Inferior parietal cortex (tissue), 1 donor: ENCODE measurements around the gene HELB.

Experiments
- DNase-seq: peaks from one replicate; pipeline ENCODE4 v3.0.0-alpha.2; 2016; ENCODE audit errors: extremely low spot score

The HELB gene

DNA sequence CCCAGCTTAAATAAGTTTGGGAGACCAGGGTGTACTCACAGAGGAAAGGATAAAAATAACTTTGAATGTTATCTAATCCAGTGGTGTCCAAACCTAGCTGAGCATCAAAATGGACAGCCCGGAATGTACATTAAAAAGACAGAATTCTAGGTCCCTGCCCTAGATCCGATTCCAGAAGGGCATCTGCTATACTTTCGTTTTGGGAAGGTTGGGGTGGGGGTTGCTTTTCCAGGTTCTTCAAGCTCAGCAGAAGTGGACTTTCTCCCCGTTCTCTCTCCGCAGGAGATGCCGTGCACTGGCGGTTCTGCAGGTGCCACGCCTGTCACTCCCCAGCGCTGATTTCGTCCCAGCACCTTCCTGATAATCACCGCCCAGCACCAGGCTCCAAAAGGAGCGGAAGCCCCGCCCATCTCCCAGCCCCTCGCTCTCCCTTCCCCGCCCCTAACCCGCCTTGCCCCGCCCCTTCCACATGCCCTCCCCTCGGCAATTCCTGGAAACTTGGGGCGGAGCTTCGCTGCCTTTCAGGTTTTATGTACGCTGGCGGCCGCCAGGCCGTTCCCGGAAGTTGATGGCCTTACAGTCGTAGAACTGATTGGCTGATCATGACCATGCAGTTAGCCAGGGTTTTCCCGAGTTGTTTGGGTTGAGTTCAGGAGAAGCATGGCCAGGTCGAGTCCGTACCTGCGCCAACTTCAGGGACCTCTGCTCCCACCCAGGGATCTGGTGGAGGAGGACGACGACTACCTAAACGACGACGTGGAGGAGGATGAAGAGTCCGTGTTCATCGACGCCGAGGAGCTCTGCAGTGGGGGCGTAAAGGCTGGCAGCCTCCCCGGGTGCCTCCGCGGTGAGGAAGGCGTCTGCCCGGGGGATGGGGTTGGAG is at the start of gene HELB:
Gene HELB (plus strand): TSS at position 550 of the 883 bp plus-strand sequence. CDS start 111 bp downstream, at position 661.
- peak; percentile 85 for DNase-seq

DNA sequence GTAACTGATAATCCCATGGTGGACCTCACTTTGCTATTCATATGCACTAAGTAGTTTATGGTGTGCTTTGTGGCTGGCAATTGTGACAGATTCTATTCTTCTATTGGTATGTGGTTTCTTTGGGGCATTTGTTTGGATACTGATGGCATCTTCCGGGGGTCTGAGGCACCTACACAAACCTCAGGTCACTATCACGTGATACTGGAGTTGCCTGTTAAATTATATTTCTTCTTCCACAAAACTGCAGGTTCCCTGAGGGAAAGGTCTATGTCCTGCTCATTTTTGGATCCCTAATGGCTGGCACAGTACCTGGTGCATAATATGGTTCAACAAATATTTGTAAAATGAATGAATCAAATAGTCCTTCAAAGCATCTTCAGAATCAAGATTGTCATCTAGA is 49.5 kb upstream of the HELB start:
- no peak for DNase-seq

DNA sequence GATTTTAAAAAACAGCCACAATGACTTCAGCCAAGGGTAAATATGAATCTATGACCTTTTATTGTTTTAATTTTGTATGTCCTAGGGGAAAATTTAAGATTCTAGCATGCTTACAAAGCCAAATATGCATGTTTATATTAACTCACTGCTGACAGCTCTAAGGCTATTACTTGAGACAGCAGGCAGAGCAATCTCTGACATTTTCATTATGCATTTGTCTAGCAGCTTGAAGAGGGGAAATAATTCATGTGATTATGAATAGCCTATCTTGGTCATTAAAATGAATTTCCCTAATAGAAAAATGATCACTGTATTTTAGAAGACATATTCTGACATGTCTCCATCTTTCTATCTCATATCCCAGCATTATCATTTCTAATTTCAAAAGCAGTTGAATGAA is 46.6 kb upstream of the HELB start:
- no peak for DNase-seq

DNA sequence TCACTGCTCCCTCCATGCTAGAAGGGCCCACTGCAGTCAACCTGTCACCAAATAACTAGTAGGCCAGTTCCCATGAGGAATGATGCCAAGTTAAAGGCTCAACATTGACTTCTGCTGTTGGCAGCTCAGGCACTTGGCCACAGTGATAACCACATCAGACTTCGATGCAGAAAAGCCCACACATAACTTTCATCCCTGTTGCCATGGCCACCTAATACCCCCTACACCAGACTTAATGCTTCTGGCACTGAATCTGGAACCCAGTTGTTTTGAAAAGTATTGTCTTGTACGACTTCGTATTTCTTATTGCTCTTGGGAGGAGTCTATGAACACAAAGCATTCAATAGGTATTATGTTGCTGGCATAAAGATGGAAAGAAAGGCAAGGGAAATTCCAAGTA is 44.3 kb upstream of the HELB start:
- DNase-seq, result no peak

DNA sequence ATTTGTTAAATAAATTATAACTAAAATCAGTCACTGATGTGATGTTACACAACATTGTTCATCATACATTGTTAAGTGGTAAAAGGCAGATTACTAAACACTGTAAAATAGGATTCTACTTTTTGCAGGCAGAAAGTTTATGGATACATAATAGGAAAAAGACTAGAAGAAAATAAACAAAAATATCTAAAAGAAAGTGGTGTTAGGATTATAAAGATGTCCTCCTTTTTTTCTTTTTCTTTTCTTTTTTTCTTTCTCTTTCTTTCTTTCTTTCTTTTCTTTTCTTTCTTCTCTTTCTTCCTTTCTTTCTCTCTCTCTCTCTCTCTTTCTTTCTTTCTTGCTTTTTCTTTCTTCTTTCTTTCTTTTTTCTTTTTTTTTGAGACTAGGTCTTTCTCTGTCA is 39.6 kb upstream of the HELB start:
- DNase-seq, result no peak

DNA sequence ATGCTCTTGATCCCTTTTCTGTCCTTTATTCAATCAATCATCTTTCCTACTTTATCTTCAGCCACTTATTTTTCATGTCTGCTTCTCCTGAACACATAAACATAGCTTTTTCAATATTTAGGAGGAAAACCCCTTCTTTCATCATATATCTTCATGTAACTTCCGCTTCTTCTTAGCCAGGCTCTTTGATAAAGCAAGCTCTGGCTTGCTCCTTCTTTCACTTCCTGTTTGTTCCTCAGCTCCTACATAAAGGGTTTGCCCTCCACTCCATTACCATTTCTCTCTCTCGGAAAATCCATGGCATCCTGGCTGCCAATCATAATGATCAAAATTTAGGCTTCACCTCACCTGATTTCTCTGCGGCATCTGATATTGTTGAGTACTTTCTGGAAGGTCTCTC is 33.7 kb upstream of the HELB start:
- DNase-seq, result no peak

DNA sequence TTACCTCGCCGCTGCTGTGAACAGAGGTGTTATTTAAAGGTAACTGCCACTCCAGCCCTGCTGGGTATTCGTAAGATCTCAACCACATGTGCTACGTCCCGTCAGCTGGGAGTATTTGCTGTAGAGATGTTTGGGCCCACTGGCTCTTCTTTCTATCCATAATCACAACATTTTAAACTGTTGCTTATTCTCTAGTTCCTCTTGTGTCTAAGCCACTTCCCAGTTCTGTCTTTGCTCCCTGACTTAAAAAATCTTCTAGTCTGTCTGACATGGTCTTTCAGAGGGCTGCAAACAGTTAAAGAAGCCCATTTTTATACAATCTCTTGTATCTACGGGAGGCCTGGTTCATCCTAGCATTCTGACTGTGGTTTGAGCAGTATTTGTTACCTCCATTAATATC is 33.2 kb upstream of the HELB start:
- DNase-seq, result no peak

DNA sequence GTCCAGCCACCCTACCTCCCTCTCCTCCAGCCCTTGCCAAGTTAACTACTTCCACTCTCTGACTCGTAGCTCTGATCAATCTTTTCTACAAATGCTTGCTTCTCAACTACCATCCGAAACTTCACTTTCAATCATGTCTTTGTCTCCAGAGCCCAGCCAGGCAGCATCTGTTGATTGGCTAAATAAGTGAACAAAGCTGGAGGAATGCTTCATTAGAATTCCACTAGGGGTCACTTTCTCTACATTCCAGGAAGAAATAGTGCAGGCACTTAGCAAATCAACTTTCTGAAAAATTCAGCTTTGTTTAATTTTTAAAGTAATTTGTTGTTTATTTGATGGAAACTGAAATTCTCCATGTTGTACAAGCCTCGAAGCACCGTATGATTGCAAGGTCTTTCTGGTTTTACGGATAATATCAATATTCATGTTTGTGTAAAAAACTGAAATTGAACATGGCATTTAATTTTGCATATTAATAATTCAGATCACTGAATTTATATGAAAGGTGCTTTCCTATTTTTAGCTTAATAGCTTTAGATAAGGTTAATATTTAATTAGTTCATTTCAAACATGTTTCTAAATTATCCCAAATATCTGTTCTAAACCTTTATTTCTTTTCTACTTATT is 32.4 kb upstream of the HELB start:
- DNase-seq, result peak; percentile 75

DNA sequence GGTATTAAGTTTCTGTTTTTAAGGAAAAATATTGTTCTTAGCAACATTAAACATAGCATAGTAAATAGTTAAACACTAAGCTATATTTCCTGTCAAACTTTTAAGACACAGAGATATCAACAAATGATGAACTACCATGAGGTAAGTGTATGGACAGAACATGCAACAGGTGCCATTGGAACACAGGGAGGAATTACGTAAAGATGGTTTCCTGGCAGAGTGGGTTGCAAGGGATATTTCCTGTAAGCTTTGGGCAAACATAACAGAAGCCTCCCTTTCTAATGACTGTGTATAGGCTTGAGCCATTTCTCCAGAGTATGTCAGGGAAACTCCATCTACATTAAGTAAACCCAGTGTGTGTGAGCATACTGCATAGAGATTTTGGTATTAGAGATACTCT is 31.7 kb upstream of the HELB start:
- DNase-seq, result no peak

DNA sequence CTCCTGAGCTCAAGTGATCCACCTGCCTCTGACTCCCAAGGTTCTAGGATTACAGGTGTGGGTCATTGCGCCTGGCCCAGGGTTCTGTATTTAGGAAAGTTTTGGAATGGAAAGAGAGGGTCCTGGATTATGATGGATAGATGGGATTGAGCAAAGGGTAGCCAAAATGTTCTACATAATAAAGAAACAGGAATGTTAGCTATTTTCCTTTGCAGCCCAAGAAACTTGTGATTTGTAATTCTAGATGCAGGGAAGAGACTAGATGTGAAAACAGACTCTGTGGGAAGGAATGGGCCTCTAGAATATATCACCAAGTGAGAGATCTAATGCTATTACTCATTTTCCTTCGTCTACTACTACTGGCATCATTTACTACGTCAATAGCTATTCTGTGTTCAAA is 29.6 kb upstream of the HELB start:
- no peak for DNase-seq

DNA sequence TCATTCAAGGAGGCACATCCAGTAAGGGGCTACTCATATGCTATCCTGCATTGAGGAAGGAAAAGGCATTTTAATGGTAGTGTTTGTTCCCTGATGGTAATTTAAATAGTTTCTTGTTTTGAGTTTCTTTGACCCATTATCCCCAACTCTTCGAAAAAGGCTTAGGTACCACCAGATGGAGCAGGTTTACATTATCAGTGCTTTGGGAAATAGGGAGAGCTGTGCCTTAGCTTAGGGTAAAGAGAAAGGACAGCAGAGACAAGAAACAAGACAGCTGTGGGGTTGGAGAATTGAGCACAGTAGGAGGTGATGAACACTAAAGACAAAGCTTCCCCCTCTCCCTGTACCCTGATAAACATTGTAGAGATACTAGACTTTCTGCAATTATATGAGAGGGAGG is 29.1 kb upstream of the HELB start:
- no peak for DNase-seq

DNA sequence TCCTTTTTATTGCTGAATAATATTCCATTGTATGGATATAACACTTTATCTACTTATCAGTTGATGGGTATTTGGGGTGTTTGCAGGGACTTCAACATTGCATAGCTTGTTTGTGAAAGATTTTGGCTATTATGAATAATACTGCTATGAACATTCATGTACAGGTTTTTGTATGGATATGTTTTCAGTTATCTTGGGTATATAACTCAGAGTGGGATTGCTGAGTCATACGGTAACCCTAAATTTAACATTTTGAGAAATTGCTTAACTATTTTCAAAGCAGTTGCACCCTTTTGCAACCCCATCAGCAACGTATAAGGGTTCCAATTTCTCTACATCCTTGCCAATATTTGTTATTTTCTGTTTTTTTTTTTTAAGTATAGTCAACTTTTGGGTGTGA is 27.3 kb upstream of the HELB start:
- DNase-seq, result no peak

DNA sequence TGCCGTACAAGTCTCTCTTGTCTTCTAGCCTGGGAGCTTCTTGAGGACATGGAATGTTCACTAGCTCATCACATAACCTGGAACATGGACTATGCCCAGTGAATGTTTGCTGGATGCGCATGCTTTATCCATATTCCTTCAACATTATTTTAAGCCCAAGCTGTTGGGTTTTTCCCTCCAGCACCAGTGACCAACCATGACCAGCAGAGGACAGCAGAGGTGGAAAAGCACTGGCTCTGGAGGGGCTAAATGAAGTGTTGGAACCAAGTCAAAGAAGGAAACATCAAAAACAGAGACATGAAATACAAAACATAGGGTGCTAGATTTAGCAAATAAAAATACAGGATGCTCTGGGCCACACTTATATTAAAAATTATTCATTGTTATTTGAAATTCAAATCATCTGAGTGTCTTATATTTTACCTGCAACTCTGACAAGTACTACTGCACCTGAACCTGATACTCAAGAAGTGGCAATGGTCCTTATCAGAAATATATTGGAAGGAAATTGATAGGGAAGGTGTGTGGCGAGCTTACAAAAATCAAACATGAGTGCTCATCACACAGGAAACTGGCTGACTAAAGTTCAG is 23.1 kb upstream of the HELB start:
- no peak for DNase-seq

DNA sequence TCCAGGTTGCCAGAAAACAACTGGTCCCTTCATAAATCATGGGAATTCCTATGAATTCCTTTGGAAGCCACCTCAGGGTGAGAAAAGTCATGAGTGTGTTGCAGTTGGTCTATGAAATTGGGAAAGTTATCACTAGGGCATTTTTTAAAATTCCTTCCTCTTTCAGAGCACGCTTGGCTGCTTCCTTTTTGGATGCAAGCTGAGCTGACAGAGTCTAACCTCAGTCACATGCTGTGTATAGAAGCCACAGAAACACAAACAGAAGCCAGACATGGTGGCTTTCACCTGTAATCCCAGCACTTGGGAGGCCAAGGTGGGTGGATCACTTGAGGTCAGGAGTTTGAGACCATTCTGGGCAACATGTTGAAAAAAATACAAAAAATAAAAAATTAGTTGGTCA is 21.7 kb upstream of the HELB start:
- DNase-seq, result no peak

DNA sequence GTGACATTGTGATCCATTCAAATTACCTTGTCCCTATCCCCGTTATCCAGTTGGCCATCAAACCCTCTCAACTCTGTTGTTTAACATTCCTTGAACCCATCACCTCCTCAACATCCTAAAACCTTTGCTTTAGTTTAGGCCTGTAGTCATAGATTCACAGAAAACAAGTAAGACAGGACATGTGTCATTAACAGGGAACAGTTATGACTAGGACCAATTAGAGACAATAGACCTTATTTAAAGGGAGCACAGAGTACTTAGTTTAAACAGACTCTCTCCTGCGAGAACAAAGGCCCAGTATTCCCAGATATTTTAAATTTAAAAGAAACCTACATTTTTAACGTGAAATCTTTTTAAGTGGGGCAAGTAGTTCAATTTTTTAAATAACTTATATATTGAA is 20.0 kb upstream of the HELB start:
- DNase-seq, result no peak

DNA sequence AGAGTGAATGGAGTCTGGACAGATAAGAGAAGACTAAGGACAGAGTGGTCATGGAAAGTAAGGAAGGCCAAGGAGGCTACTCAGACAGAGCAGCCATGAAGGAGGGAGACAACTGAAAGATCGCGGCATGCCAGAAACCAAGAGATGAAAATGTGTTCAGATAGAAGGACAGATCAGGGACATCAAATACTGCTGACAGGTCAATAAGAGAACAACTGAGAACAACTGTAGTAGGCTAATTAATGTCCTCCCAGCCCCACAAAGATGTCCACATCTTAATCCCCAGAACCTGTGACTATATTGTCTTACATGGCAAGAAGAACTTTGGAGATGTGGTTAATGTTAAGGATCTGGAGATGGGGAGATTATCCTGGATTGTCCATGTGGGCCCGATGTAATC is 15.0 kb upstream of the HELB start:
- no peak for DNase-seq

DNA sequence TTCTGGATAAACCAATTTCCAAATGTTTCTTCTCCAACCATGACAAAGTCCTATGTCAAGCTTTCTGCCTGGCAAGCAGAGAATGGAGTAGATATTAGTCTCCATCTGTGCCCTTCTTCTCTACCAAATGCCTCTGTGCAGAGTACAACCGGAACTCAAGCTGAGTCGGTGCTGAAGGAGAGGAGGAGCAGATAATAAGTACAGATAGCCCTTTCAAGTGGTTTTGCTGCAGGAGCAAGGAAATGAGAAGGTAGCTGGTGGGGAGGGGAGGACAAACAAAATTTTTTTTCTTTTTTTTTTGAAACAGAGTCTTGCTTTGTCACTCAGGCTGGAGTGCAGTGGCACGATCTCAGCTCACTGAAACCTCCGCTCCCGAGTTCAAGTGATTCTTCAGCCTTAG is 14.2 kb upstream of the HELB start:
- DNase-seq, result no peak

DNA sequence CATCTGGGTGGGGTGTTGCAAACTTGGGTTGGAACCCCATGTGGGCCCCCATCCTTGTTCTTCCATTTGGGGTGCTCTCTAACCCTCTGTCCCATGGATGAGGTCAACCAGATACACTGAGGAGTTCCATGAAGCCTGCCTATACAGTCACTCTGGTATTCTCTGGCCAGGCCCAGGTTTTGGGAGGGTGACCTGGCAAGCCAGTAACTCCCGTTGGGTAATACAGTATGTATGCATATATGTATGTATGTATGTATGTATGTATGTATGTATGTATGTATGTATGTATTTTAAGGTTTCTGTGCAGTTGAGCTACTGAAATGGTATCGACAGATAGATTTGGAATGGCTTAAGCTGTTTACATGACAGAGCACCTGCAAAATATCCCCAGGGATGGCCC is 12.8 kb upstream of the HELB start:
- no peak for DNase-seq

DNA sequence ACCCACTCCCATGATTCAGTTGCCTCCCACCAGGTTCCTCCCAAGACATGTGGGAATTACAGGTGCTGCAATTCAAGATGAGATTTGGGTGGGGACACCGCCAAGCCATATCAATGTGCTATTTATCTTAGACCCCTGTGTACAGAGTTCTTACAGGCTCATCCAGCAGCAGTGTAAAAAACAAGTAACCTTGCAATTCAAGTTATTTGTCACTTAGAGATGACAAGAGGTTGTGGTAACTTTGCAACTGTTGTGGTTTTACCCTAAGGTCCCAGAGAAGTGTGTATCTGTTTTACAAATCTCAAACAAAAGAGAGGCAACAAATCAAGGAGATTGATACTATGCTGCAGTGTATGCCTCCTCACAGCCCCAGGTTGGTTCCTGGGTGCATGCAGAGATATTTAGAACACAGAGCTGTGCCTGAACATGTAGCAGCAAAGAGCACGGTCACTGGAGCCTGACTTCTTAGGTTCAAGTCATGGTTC is 11.5 kb upstream of the HELB start:
- DNase-seq, result no peak

DNA sequence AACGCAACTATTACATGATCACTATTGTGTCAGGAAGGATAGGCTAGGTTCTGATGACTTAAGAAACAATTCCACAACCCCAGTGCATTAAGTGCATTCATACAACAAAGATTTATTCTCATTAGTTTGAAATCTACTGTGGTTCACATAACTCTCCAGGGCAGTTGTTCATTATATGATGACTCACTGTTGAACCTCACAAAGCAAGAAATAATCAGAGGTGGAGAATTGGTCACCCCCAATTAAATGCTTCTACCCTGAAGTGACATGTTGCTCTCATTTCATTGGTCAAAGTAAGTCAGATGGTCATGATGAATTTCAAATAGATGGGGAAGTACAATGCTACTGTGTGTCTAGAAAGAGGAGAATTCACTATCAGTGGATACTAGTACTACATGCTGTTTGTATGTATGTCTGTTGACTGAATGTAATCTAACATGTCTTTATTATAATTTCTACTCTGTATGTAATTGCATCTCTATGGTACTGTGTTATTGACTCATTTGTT is 6.1 kb upstream of the HELB start:
- DNase-seq, result no peak

DNA sequence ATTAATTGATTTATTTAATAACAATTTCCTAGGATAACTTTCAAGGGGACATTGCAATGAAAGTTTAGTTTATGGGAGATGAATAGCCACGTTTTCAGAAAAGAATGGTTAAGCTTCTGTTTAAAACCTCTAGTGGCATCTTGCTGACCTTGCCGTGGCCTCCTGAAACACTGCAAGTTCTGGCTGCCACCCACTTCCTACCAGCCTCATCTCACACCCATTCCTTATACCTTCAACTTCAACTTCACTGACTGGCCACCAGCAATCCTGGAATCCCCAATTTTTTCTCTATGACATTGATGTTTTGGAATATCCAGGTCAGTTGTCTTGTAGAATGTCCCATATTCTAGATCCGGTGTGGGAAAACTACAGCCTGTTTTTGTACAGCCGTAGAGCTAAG is 5.2 kb upstream of the HELB start:
- DNase-seq, result no peak

DNA sequence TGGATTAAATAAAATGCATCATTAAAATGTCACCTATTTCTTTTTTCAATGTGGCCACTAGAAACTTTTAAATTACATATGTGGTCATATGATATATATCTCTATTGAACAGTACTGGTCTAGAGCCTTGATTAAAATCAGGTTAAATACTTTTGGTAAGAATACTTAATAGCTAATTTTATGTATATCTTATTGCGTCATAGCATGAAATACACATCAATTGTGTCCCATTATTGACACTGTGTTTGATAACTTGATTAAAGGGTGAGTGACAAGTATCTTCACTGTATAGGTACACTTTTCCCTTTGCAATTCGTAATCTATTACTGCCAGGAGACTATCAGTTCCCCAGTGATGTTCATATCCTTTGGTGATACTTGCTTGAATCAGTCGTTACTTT is 4.4 kb upstream of the HELB start:
- DNase-seq, result no peak

DNA sequence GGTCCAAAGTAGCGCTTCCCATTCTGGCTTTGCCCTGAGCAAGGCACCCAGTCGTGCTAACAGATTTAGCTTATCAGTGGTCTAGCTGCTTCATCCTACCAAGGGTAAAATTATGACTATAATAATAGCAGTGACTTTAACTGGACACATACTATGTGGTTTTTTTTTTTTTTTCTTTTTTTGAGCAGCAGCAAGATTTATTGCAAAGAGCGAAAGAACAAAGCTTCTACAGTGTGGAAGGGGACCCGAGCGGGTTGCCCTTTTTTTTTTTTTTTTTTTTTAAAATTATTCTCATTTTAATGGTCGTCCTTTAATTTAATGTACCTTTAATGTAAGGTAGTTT is 505 bp downstream of the HELB start:
- no peak for DNase-seq
